ENCODE measurements around the gene SLIT1.

SLIT1 gene

DNA sequence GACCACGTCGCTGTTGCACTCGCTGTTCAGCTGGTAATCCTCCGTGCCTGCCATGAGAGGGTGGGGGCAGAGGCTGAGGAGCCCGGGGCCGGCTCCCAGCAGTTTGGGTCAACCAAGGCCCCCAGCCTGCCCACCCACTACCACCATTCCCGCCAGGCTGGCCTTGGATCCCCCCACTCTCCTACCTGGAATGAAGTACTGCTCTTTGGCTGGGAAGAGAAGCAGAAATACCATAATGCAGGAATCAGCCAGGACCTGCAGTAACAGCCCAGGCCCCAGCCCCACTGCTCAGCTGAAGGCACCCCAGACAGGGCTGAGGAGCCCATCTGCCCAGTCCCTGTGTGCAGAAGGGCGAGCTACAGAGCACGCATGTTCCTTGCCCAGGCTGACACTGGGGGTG lies 138.0 kb downstream of the SLIT1 start:
- no peaks in the 10 kb centered on the region for H3K4me1 ChIP-seq
- peaks cover 0 to 28% of the 10 kb centered on the region in 2 donors for H3K27me3 ChIP-seq
- TF ChIP-seq, protein P1, sequence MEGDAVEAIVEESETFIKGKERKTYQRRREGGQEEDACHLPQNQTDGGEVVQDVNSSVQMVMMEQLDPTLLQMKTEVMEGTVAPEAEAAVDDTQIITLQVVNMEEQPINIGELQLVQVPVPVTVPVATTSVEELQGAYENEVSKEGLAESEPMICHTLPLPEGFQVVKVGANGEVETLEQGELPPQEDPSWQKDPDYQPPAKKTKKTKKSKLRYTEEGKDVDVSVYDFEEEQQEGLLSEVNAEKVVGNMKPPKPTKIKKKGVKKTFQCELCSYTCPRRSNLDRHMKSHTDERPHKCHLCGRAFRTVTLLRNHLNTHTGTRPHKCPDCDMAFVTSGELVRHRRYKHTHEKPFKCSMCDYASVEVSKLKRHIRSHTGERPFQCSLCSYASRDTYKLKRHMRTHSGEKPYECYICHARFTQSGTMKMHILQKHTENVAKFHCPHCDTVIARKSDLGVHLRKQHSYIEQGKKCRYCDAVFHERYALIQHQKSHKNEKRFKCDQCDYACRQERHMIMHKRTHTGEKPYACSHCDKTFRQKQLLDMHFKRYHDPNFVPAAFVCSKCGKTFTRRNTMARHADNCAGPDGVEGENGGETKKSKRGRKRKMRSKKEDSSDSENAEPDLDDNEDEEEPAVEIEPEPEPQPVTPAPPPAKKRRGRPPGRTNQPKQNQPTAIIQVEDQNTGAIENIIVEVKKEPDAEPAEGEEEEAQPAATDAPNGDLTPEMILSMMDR (IDR thresholded peaks at IDR 0.05), result no peak
- DNase-seq, result peak in 1 of 2 donors; percentile 51
- intact Hi-C loops (cut with DNase I; ENCODE audit: low total_unique reads), result no loop called here
- H3K4me3 ChIP-seq, result no peak overlapping the region
- no peaks in the 10 kb centered on the region for H3K36me3 ChIP-seq
- H3K27ac ChIP-seq, result no peak overlapping the region
- H3K9me3 ChIP-seq, result no peaks in the 10 kb centered on the region

DNA sequence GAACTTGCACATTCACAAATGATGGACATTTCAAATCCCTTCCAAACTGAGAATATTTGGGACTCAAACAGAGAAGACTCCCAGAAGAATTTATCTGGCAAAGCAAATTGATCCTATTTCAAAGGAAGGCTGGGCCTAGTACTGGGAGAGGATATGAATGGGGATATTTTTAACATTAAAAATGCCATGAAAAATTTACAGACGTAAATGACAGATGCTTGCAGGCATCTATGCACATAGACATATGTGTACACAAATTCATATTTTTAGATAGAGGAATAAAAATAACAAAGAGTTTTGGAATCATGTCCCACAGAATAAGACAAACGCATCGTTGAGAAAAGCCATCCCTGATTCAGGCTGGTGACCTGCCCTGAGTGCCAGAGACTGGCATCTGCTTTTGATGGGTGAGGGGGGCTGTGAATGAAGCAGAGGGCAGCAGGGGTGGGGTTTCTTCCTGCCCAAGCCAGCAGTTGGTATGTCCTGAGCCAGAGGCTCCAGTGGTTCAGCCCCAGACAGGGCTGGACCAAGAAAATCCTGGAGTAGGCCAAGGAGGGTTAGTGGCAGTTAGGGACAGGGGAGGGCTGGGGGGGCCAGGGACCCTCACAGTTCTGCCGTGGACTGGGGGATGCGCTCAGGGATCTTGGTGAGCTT lies 138.5 kb downstream of the SLIT1 start:
- Histone ChIP-seq H3K9me3 (no peaks in the 10 kb centered on the region), H3K4me3 (no peak overlapping the region), H3K36me3 (no peaks in the 10 kb centered on the region), H3K27ac (no peak overlapping the region), H3K4me1 (no peaks in the 10 kb centered on the region), H3K27me3 (peaks cover 0 to 28% of the 10 kb centered on the region in 2 donors)
- TF ChIP-seq, protein P1 (IDR thresholded peaks at IDR 0.05), result no peak
- no peak for DNase-seq
- intact Hi-C loops (cut with DNase I; ENCODE audit: low total_unique reads), result no loop called here

DNA sequence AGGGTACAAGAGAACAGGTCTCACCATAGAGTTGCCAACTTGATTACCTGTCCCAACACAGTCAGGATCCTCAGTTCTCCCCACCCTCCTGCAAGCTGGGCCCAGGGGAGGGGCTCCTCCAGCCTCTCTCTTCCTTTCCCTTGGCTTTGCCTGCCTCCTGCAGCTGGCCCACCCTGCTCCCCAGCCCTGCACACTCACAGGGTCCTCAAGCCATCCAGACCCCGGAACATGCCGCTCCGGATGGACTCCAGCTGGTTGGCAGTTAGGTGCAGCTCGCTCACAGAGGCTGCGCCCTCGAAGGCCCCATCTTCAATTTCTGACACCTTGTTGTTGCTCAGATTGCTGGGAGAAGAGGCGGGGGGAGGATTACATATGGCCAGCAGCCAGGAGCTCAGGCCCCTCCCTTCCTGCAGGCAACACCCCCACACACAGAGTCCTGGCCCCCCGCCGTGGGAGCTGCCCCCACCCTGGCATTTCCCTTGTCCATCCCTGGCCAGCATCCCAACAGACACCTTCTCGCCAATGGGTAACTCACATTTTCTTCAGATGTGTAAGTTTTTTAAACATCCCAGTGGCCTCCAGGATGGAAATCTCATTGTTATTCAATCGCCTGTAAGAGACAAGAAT lies 139.2 kb downstream of the SLIT1 start:
- H3K36me3 ChIP-seq, result no peaks in the 10 kb centered on the region
- TF ChIP-seq, protein P1 (IDR thresholded peaks at IDR 0.05), result no peak
- peak in 1 of 2 donors; percentile 44 for DNase-seq
- H3K9me3 ChIP-seq, result no peaks in the 10 kb centered on the region
- H3K4me3 ChIP-seq, result no peak overlapping the region
- H3K4me1 ChIP-seq, result no peaks in the 10 kb centered on the region
- H3K27ac ChIP-seq, result no peak overlapping the region
- H3K27me3 ChIP-seq, result peaks cover 0 to 28% of the 10 kb centered on the region in 2 donors
- intact Hi-C loops (cut with DNase I; ENCODE audit: low total_unique reads), result no loop called here

DNA sequence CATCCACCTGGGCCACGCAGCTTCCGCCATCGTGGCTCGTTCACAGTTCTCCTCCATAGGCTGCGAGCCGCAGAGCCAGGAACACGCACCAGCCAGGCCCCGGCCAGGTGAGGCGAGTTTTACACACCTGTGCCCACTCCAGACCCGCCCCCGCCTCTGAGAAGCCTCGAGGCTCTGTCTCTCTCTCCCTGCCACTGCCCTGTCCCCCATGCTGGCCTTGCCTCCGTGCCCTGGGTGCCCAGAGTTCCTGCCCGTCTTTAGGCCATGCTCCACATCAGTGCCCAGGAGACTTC lies 142.2 kb downstream of the SLIT1 start:
- Histone ChIP-seq H3K9me3 (no peaks in the 10 kb centered on the region), H3K4me1 (no peaks in the 10 kb centered on the region), H3K27ac (no peak overlapping the region), H3K4me3 (no peak overlapping the region), H3K27me3 (peaks cover 0 to 9% of the 10 kb centered on the region in 2 donors), H3K36me3 (no peaks in the 10 kb centered on the region)
- intact Hi-C loops (cut with DNase I; ENCODE audit: low total_unique reads), result no loop called here
- peak in 1 of 2 donors; percentile 51 for DNase-seq
- TF ChIP-seq, protein P1 (IDR thresholded peaks at IDR 0.05), result no peak

DNA sequence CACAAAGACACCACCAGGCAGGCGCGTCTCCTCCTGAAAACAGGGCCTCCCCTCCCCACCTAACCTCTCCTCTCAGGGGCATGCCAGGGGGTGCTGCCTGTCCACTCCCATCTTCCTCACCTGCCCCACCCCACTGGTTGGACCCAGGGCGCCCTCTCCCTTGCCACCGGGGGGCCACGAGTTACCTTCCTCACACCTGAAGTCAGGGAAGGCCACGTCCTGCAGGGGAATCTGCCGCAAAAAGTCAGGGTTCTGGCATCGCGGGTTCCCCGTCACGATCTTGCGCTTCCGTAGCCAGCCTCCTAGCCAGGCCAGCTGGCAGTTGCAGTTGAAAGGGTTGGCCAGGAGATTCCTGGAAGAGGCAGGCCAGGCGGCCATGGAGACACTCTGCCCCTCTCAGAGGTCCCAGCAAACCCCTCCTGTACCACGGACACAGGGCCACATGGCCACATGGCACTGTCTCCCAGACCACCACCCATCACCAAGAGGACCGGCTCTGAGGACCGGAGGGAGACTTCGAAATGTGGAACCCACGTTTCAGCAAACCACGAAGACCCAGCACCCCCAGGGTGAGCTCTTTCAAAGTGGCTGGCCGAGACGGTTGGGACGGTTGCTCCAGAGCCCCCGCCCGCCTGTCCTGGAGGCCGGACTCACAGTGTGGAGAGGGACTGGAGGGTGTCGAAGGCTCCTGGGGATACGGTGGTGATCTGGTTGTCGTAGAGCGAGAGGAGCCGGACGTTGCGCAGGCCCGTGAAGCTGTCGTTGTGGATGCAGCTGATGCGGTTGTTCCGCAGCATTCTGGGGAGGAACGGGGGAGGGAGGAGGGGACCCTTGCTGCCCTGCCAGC lies 142.8 kb downstream of the SLIT1 start:
- H3K4me3 ChIP-seq, result no peak overlapping the region
- peak in 1 of 2 donors; percentile 62 for DNase-seq
- TF ChIP-seq, protein P1 (IDR thresholded peaks at IDR 0.05), result no peak
- H3K9me3 ChIP-seq, result no peaks in the 10 kb centered on the region
- no peak overlapping the region for H3K27ac ChIP-seq
- peaks cover 0 to 3% (median 1%) of the 10 kb centered on the region in 4 donors for H3K4me1 ChIP-seq
- H3K36me3 ChIP-seq, result no peaks in the 10 kb centered on the region
- H3K27me3 ChIP-seq, result peaks cover 0 to 4% of the 10 kb centered on the region in 2 donors
- intact Hi-C loops (cut with DNase I; ENCODE audit: low total_unique reads), result no loop called here
